Measurements from ENCODE around the gene TECPR1.

- TF ChIP-seq, protein P1, sequence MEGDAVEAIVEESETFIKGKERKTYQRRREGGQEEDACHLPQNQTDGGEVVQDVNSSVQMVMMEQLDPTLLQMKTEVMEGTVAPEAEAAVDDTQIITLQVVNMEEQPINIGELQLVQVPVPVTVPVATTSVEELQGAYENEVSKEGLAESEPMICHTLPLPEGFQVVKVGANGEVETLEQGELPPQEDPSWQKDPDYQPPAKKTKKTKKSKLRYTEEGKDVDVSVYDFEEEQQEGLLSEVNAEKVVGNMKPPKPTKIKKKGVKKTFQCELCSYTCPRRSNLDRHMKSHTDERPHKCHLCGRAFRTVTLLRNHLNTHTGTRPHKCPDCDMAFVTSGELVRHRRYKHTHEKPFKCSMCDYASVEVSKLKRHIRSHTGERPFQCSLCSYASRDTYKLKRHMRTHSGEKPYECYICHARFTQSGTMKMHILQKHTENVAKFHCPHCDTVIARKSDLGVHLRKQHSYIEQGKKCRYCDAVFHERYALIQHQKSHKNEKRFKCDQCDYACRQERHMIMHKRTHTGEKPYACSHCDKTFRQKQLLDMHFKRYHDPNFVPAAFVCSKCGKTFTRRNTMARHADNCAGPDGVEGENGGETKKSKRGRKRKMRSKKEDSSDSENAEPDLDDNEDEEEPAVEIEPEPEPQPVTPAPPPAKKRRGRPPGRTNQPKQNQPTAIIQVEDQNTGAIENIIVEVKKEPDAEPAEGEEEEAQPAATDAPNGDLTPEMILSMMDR (tag by site-specific recombination; IDR thresholded peaks at IDR 0.05): no peak
- TF ChIP-seq YY2 (tag by site-specific recombination; IDR thresholded peaks at IDR 0.05) (no peak), ZBTB7A (tag by site-specific recombination; IDR thresholded peaks at IDR 0.05; ENCODE audit: low read depth) (no peak), ZNF121 (tag by site-specific recombination; IDR thresholded peaks at IDR 0.05) (no peak)
Observed at GRCh38 chr7:98287486-98287959, 35.5 kb upstream of the TECPR1 start.

Data from HEK293 (cell line).